OCI-LY7 (cell line): ENCODE results near the gene PLPP3. TPM values are rescaled to one million over a fixed set of nuclear protein-coding genes. Genes with fewer than 3 reads are reported as not detected.

ENCODE experiments used
- BruUV-seq: library from RNA; stranded (reverse); fragments of 400-500 nt; replicated peaks from 2 replicates; lab custom pipeline; 2021; lab: Mats Ljungman, UMichigan
- CTCF ChIA-PET: fragments of 300-600 bp; sonication (Branson Sonifier 250); formaldehyde crosslinking; loops from one replicate; lab custom pipeline; 2022; ENCODE audit warnings: antibody characterized with exemption; ENCODE audit not compliant: unreplicated experiment; lab: Charles Lee
- POLR2A ChIA-PET: fragments of 300-600 bp; sonication (Branson Sonifier 250); formaldehyde crosslinking; loops from one replicate; lab custom pipeline; 2022; ENCODE audit warnings: antibody characterized with exemption; lab: Charles Lee
- DNase-seq: peaks from one replicate; pipeline ENCODE4 v3.0.0-alpha.2; 2015; ENCODE audit warnings: low spot score
- H2AFZ ChIP-seq: fragments of 200-600 bp; sonication (generic), shearing (Covaris generic); 2 replicates; pipeline ENCODE4 v1.6.1; 2014; ENCODE audit warnings: mild to moderate bottlenecking, antibody characterized with exemption, low read length, moderate library complexity
- H3K27ac ChIP-seq: fragments of 200-600 bp; sonication (generic); 2 replicates; pipeline ENCODE4 v1.5.1; 2014; ENCODE audit warnings: mixed run types, low read depth, mild to moderate bottlenecking, moderate library complexity, low read length, inconsistent platforms; ENCODE audit not compliant: poor library complexity, severe bottlenecking
- H3K36me3 ChIP-seq: fragments of 200-600 bp; sonication (generic); 2 replicates; pipeline ENCODE4 v1.6.1; 2014; ENCODE audit warnings: mild to moderate bottlenecking, antibody characterized with exemption, low read length, moderate library complexity, mixed read lengths; ENCODE audit not compliant: insufficient read depth
- H3K4me1 ChIP-seq: fragments of 200-600 bp; sonication (generic); 2 replicates; pipeline ENCODE4 v1.5.1; 2014; ENCODE audit warnings: mild to moderate bottlenecking, low read length; ENCODE audit not compliant: insufficient read depth, poor library complexity, severe bottlenecking
- H3K4me2 ChIP-seq: fragments of 200-600 bp; sonication (generic); 2 replicates; pipeline ENCODE4 v1.6.1; 2014; ENCODE audit warnings: mild to moderate bottlenecking, low read length
- H3K4me3 ChIP-seq: fragments of 200-600 bp; sonication (generic); 2 replicates; pipeline ENCODE4 v1.5.1; 2014; ENCODE audit warnings: mild to moderate bottlenecking, low read depth, low read length; ENCODE audit not compliant: poor library complexity, severe bottlenecking
- H3K79me2 ChIP-seq: fragments of 200-600 bp; sonication (generic); 2 replicates; pipeline ENCODE4 v1.6.1; 2016; ENCODE audit warnings: low read depth, mild to moderate bottlenecking, low read length, moderate library complexity, mixed read lengths; ENCODE audit not compliant: insufficient read depth
- H3K9me2 ChIP-seq: fragments of 200-600 bp; sonication (generic); 2 replicates; pipeline ENCODE4 v1.6.1; 2016; ENCODE audit warnings: mild to moderate bottlenecking, low read length, mixed read lengths; ENCODE audit not compliant: insufficient read depth
- H3K9me3 ChIP-seq: fragments of 200-600 bp; sonication (generic); 2 replicates; pipeline ENCODE4 v1.6.1; 2014; ENCODE audit warnings: mild to moderate bottlenecking, mixed run types, low read length, mixed read lengths
- H4K20me1 ChIP-seq: fragments of 200-600 bp; sonication (generic); 2 replicates; pipeline ENCODE4 v1.6.1; 2014; ENCODE audit warnings: mild to moderate bottlenecking, antibody characterized with exemption, low read length, moderate library complexity, mixed read lengths; ENCODE audit not compliant: insufficient read depth
- CTCF ChIP-seq: fragments of 200-600 bp; sonication (generic); conservative IDR thresholded peaks from 2 replicates; pipeline ENCODE4 v1.5.1; 2014; ENCODE audit warnings: mild to moderate bottlenecking, antibody characterized with exemption, low read length, moderate library complexity, mixed read lengths
- EZH2phosphoT487 ChIP-seq: fragments of 200-600 bp; sonication (generic); IDR thresholded peaks from 2 replicates; pipeline ENCODE4 v1.6.1; 2018; ENCODE audit warnings: low read depth, borderline replicate concordance, mild to moderate bottlenecking, mixed run types, antibody characterized with exemption, low read length, moderate library complexity, mixed read lengths
- intact Hi-C: fragments of 100-400 bp; cut with micrococcal nuclease; formaldehyde crosslinking; loops from one replicate; pipeline ENCODE4 v1.10.0; 2022; ENCODE audit not compliant: unreplicated experiment
- total RNA-seq, 2 experiments: library from RNA; depleted of rRNA in 1 of 2; stranded (reverse); fragments of >200 nt in 1 of 2; shearing (Covaris generic) in 1 of 2; gene quantifications; 2 replicates each; pipeline ENCODE4 v1.2.3, GENCODE V29; 2014 to 2022

Gene PLPP3
- total RNA-seq, 2 experiments from 2014 or later: 0.92 to 1.7 TPM

GRCh38 chr1:56509713-56510641, 69.4 kb downstream of the PLPP3 start:
- H3K4me3 ChIP-seq: no peak overlapping the region
- no peaks in the 10 kb centered on the region for H3K9me3 ChIP-seq
- H3K9me2 ChIP-seq: no peaks in the 10 kb centered on the region
- intact Hi-C loops: no loop called here
- no peaks in the 10 kb centered on the region for H3K79me2 ChIP-seq
- H4K20me1 ChIP-seq: no peaks in the 10 kb centered on the region
- H3K4me1 ChIP-seq: no peaks in the 10 kb centered on the region
- CTCF ChIA-PET: no interaction called here
- BruUV-seq: no TSS peak
- no peak for DNase-seq
- H3K27ac ChIP-seq: no peak overlapping the region
- H3K36me3 ChIP-seq: no peaks in the 10 kb centered on the region
- H3K4me2 ChIP-seq: no peak overlapping the region
- no peak overlapping the region for H2AFZ ChIP-seq
- POLR2A ChIA-PET: interaction anchor here (0.6 kb wide), 1 partner anchor 74 kb away, joined by 4 read pairs; no protein-coding TSS in a partner anchor
- no peak for TF ChIP-seq EZH2phosphoT487
- no peak for TF ChIP-seq CTCF

GRCh38 chr1:56508523-56508983, 70.8 kb downstream of the PLPP3 start:
- intact Hi-C loops: no loop called here
- Histone ChIP-seq H3K4me2 (no peak overlapping the region), H2AFZ (no peak overlapping the region), H3K9me2 (no peaks in the 10 kb centered on the region), H3K9me3 (no peaks in the 10 kb centered on the region), H4K20me1 (no peaks in the 10 kb centered on the region), H3K79me2 (no peaks in the 10 kb centered on the region), H3K4me3 (no peak overlapping the region), H3K4me1 (no peaks in the 10 kb centered on the region), H3K27ac (no peak overlapping the region), H3K36me3 (no peaks in the 10 kb centered on the region)
- no peak for DNase-seq
- TF ChIP-seq CTCF: no peak
- TF ChIP-seq EZH2phosphoT487: no peak
- POLR2A ChIA-PET: no interaction called here
- CTCF ChIA-PET: no interaction called here
- BruUV-seq: no TSS peak
